GM13977 (cell line): ENCODE data around the gene SGPP2.

Source experiments
- DNase-seq: peaks from one replicate; pipeline ENCODE4 v3.0.0; 2012; ENCODE audit warnings: low spot score
- in situ Hi-C: fragments of 300-500 bp; cut with MboI; formaldehyde crosslinking; loops from one replicate; pipeline ENCODE4 v1.12.0; 2022; ENCODE audit warnings: low sequenced_read_pairs, low pct_unique_long_range_greater_than_20kb, mixed read lengths, inconsistent platforms; ENCODE audit not compliant: unreplicated experiment
- TF ChIP-seq, protein P1 (sequence below): IDR thresholded peaks from 2 replicates; pipeline ENCODE4 v1.5.1; 2012; ENCODE audit warnings: mild to moderate bottlenecking, control low read depth; ENCODE audit not compliant: insufficient read depth; ENCODE audit errors: extremely low read depth, missing control alignments

The SGPP2 gene

DNA sequence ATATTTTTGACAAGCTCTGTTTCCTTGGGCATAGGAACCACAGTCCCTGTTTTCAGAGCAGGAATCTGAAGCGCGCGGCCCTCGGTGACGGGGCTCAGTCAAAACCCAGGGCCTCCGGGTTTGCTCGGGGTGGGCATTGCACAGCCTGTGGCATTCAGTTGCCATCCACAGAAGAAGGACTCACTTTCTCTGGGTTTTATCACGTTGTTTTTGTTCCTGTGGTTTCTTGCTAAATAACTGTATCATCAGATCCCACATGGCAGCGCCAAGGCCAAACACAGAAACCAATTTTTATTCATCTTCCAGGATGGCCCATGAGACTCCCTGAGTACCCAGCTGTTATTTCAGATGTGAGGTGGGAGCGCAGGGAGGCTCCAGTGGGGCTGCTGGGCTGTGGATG lies 35.6 kb downstream of the SGPP2 start:
- in situ Hi-C loops = no loop called here
- no peak for DNase-seq
- TF ChIP-seq, protein P1, sequence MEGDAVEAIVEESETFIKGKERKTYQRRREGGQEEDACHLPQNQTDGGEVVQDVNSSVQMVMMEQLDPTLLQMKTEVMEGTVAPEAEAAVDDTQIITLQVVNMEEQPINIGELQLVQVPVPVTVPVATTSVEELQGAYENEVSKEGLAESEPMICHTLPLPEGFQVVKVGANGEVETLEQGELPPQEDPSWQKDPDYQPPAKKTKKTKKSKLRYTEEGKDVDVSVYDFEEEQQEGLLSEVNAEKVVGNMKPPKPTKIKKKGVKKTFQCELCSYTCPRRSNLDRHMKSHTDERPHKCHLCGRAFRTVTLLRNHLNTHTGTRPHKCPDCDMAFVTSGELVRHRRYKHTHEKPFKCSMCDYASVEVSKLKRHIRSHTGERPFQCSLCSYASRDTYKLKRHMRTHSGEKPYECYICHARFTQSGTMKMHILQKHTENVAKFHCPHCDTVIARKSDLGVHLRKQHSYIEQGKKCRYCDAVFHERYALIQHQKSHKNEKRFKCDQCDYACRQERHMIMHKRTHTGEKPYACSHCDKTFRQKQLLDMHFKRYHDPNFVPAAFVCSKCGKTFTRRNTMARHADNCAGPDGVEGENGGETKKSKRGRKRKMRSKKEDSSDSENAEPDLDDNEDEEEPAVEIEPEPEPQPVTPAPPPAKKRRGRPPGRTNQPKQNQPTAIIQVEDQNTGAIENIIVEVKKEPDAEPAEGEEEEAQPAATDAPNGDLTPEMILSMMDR = no peak

DNA sequence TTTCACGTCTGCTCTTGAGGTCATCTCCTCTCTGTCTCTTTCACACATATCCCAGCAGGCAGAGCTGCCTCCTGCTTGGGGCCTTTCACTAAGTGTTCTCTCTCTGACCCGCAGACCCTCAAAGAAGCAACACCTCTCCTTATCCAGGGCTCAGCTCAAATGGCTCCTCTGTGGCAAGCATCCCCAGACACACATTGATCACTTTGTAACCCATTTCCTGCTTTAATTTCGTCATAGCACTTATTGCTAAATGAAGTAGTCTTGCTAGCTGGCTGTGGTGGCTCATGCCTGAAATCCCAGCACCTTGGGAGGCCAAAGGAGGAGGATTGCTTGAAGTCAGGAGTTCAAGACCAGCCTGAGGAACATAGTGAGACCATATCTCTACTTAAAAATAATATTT lies 41.4 kb downstream of the SGPP2 start:
- TF ChIP-seq, protein P1 = no peak
- no peak for DNase-seq
- in situ Hi-C loops = no loop called here

DNA sequence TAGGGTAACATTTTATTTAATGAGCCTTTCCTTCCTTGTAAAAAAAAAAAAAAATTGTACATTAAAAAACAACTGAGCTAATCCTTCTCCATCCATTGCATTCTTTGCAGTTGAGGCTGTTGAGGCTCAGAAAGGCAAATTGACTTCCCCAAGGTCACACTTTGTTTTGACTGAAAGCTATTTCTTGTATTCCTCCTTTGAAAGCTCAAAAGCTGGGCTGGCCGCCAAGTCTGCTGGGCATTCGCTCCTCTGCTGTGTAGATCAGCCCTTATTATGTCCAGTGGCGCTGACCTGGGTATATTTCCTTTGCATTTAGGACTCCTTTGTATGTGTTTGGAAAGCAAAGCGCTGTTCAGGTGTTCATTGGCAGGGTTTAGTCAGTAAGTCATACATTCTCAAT lies 44.0 kb downstream of the SGPP2 start:
- no peak for DNase-seq
- in situ Hi-C loops = no loop called here
- TF ChIP-seq, protein P1 = no peak

- in situ Hi-C loops = no loop called here
- no peak for DNase-seq
- TF ChIP-seq, protein P1 = no peak
Measured at GRCh38 chr2:222470802-222471468, 46.6 kb downstream of the SGPP2 start.

GRCh38 chr2:222477962-222478608 lies 53.7 kb downstream of the SGPP2 start:
- TF ChIP-seq, protein P1 = no peak
- no peak for DNase-seq
- in situ Hi-C loops = no loop called here

GRCh38 chr2:222479859-222480258 lies 55.5 kb downstream of the SGPP2 start:
- no peak for DNase-seq
- in situ Hi-C loops = no loop called here
- TF ChIP-seq, protein P1 = no peak
